Epithelial cell of proximal tubule (primary cell): ENCODE measurements around the gene HASPIN. TPM values are rescaled to one million over a fixed set of nuclear protein-coding genes. Genes with fewer than 3 reads are reported as not detected.
A peak's percentile ranks its signal among the peaks of the same experiment; 100 is the strongest.

ENCODE experiments used
- DNase-seq: peaks from one replicate; pipeline ENCODE4 v3.0.0-alpha.2; 2011; ENCODE audit warnings: low read depth
- H3K4me3 ChIP-seq: 2 replicates; pipeline ENCODE4 v1.5.1; 2011; ENCODE audit warnings: low read depth, mild to moderate bottlenecking, low read length
- total RNA-seq: library from RNA; depleted of rRNA; stranded (reverse); fragments of >200 nt; gene quantifications from 2 replicates; pipeline ENCODE4 v1.2.3, GENCODE V29; 2015
- TF ChIP-seq, protein P1 (sequence below): conservative IDR thresholded peaks from 2 replicates; pipeline ENCODE4 v1.5.1; 2012; ENCODE audit warnings: low read depth, mild to moderate bottlenecking, low read length

HASPIN gene
- total RNA-seq, 1 donor from 2014 or later = 12.3 TPM

DNA sequence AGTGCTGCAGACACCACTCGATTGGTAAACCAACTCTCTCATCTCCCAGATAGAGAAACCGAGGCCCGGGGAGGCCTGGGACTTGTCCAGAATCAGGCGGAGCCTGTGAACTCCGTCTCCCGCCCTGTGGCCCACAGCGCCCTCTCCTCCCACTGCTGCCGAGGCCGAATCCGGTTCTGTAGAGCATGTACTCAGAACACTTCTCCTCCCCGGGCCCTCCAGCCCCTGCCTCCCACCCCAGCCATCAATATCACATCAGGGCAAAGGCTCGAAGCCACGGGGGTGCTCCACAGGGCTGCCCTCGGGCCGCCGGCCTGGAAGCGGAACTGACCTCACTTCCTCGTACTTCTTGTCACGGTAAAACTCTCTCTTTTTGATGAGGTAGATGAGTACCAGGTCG lies 42.1 kb upstream of the HASPIN start:
- DNase-seq = no peak
- no peak overlapping the region for H3K4me3 ChIP-seq
- TF ChIP-seq, protein P1, sequence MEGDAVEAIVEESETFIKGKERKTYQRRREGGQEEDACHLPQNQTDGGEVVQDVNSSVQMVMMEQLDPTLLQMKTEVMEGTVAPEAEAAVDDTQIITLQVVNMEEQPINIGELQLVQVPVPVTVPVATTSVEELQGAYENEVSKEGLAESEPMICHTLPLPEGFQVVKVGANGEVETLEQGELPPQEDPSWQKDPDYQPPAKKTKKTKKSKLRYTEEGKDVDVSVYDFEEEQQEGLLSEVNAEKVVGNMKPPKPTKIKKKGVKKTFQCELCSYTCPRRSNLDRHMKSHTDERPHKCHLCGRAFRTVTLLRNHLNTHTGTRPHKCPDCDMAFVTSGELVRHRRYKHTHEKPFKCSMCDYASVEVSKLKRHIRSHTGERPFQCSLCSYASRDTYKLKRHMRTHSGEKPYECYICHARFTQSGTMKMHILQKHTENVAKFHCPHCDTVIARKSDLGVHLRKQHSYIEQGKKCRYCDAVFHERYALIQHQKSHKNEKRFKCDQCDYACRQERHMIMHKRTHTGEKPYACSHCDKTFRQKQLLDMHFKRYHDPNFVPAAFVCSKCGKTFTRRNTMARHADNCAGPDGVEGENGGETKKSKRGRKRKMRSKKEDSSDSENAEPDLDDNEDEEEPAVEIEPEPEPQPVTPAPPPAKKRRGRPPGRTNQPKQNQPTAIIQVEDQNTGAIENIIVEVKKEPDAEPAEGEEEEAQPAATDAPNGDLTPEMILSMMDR = no peak

DNA sequence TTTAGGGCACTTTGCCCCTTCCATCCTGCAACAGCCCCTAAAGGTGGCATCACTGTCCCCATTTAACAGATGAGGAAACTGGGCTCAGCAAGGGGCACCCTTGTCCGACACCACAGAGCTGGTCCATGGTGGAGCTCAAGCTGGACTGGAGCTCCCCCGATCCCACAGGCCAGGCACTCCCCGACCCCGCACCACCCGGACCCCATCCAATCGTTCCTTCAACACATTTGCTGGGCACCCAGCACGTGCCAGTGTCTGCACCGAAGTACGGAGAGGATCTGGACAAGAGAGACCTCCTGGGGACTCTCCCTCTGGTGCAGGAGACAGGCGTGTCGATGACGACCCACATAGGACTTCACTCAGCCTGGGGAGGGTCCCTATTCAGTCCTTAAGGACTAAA lies 41.7 kb upstream of the HASPIN start:
- no peak for DNase-seq
- TF ChIP-seq, protein P1 = no peak
- H3K4me3 ChIP-seq = no peak overlapping the region

DNA sequence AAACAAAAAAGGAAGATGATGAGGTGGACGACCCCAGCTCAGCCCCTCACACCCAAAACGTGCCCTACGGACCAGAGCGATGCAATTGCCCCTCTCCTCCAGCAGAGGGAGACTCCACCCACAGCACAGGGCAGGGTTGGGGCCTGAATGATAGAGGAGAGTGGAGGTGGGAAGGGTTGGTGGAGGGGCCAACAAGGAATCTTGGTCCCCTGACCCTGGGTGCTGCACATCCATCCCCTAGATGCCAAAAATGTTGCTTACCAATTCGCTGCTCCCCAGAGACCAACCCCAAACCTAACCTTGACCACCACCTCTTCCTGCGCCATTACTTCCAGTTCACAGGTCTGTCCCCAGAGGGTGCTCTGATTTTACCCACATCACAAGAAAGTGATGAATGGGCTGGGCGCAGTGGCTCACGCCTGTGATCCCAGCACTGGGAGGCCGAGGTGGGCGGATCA lies 40.6 kb upstream of the HASPIN start:
- no peak for DNase-seq
- H3K4me3 ChIP-seq = no peak overlapping the region
- TF ChIP-seq, protein P1 = peak; percentile 97

DNA sequence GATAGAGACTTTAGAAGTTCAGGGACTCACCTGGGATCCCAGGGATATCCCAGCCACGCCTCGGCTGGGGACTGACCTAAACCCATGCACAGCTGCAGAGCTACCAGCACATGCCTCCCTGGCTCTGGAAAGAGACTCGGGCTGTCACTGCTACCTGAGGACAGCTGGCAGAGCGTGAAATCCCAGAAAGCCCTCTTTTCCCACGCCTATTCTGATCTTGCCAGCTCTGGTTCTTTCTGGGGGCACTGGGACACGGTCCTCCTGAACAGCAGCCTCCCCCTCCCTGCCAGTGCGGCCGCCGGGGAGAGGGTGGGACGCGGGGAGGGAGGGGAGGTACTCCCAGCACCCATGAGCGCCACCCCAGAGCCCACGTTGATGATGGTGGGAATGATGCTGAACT lies 38.5 kb upstream of the HASPIN start:
- no peak for DNase-seq
- no peak overlapping the region for H3K4me3 ChIP-seq
- TF ChIP-seq, protein P1 = no peak

DNA sequence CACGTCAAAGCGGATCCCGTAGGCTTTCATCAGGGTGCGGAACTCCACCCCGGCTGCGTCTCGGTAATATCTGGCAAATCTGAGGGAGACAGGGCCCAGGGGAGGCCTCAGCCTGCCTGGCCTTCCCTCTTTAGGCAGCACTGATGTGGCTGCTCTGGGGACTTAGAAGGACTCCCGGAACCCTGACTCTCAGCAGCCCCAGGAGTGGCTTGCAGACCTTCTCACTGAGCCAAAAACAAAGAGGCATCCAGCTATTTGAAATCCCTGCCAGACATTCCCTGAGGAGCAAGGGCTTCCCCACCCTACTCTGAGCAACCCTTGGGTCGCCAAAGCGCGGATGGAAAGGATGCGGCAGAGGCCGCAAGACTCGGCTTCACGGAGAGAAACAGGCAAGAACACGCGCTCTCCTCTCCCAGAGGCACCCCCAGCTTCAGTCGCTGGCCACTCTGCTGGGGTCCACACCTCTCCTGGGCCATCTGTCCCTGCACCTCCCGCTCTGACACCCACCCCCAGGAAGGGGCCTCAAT lies 35.6 kb upstream of the HASPIN start:
- TF ChIP-seq, protein P1 = no peak
- DNase-seq = no peak
- no peak overlapping the region for H3K4me3 ChIP-seq

DNA sequence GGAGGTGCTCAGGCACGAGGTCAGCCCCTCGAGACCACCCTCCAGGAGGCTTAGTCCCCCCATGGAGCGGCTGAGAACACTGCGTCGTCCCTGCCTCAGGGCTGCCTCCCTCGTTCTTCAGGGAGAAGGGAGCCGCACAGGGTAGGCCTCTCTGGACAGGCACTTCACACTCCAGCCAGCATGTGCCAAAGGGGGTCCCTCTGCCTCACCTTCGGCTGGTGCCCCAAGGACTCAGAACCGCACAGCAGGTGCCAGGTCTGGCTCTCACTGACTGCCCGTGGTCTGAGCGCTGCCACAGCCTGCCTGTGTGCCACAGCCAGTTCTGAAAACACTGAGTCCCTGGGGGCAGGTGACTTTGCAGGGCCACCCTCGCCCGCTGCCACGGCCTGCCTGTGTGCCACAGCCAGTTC lies 34.8 kb upstream of the HASPIN start:
- DNase-seq = no peak
- no peak overlapping the region for H3K4me3 ChIP-seq
- TF ChIP-seq, protein P1 = no peak
